Raji (cell line): ENCODE data around the gene ISY1.

ENCODE experiments used
- POLR2A ChIP-seq: IDR thresholded peaks from 2 replicates; pipeline ENCODE4 v1.6.1; 2011; ENCODE audit warnings: low read depth, low read length, control low read depth; ENCODE audit not compliant: insufficient read depth

ISY1 gene

DNA sequence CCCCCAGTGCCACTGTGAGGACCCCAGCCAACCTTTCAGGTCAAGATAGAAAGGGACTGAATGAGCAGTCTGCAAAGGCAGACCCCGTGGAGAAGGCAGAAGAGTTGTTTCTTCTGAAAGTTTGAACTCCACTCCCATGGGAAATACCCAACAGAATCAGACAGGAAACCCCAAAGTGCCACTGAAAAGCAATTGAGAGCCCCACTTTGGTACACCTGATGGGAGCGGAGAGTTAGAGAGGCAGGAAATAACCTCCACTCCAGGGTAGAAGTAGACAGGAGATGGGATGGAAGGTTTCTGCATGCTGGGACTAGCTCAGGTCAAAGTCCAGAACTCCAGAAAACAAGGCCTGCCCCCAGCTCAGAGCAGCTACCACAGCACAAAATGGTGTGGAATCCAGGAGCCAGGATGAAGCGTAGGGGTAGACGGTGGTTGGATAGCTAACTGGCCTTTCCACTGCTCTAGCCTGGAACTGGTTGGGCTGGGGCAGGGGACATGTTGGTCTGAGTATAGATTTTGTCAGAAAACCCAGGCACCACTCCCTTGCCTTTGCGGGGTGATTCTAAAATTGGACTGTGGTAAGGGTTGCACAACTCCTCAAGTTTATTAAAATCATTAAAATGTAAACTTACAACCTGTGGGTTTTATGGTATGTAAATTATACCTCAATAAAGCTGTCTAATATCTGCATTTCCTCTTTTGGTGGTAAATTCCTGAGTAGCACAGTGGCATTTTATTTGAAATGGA lies 37.4 kb downstream of the ISY1 start:
- no peak for TF ChIP-seq POLR2A

DNA sequence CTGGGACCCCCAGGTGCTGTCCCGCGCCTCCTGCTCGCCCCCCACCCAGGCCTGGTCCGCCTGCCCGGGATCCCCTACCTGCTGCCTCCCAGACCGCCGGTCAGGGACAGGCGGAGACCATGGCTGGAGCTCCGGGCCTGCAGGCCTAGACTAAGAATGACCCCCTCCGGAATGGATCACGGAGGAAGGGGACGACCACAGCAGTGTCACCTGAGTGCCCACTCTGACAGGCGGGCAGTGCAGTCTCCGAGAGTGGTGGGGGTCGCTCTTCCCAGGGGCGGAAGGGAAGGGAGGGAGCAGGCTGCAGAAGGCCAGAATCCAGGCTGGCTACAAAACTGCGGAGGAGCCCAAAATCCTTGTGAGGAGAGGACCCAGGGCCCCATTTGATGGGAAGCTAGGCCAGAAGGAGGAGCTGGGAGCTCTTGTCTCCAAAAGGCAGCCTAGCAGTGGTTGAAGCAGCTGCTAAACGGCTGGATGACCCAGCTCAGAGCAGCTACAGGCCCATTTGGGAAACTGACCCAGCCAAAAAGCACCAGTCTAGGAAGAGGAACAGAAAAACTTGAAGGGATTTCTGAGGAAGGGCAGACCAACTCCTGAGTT lies 38.4 kb downstream of the ISY1 start:
- no peak for TF ChIP-seq POLR2A

DNA sequence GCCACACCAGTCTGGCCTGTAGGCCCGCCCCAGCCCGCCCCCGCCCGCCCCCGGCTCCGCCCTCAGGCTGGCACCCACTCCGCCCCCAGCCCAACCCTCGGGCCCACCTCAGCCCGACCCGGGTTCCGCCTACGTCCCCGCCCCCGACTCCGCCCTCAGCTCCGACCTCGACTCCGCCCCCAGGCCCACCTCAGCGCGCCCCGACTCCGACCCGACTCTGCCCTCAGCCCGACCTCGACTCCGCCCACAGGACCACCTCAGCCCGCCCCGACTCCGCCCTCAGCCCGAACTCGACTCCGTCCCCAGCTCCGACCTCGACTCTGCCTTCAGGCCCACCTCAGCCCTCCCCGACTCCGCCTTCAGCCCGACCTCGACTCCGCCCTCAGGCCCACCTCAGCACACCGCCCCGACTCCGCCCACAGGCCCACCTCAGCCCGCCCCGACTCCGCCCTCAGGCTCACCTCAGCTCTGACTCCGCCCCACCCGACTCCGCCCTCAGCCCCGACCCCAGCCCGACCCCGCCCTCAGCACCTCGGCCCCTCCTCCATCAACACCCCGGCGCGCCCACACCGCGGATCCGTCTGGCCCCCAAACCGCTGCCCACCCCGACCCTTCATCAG lies 39.0 kb downstream of the ISY1 start, which contains the start of gene RAB43:
RAB43 (minus strand) TSS at position 13 of the 620 bp plus-strand sequence. CDS start 315 bp downstream, outside the sequence.
- no peak for TF ChIP-seq POLR2A

- TF ChIP-seq POLR2A: no peak
Measured at GRCh38 chr3:129121016-129121791, 39.7 kb downstream of the ISY1 start.

DNA sequence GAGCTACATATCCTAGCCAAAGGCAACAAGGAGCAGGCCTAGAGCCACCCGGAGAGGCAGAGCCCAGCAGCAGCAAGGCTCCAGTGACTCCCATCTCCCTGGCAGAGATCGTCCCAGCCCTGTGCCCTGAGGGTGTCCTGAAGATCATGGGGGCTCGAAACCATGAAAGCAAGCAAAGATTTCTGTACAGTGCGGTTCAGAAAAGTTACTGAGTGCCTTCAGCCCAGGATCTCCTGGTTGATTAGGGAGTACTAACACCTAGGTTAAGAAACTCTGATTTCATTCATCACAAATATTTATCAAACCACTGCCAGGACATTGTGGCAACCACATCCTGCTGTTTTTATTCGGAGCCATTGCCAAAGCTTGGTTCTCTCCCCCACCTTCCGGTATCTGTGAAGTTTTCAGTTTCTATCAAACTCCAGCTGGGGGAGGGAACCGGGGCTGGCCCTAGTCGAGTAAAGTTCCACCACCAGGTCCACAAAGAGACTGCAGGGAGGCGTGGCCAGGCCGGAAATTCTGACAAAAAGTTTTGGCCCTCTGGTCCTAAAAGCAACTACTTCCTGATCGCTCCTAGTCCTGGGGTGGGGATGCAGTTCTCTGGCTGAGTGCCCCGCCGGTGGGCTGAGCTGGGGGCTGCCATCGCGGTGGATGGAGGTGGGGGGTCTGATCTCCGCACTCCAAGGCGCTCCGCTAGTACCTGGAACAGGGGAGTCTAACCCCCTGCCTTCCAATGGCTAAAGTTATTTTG lies 40.4 kb downstream of the ISY1 start:
- TF ChIP-seq POLR2A: no peak

- no peak for TF ChIP-seq POLR2A
Measured at GRCh38 chr3:129119365-129120100, 41.3 kb downstream of the ISY1 start.

- no peak for TF ChIP-seq POLR2A
Measured at GRCh38 chr3:129118745-129119144, 42.1 kb downstream of the ISY1 start.

- no peak for TF ChIP-seq POLR2A
Measured at GRCh38 chr3:129117134-129117533, 43.7 kb downstream of the ISY1 start.

- no peak for TF ChIP-seq POLR2A
Measured at GRCh38 chr3:129116482-129116946, 44.3 kb downstream of the ISY1 start.

- no peak for TF ChIP-seq POLR2A
Measured at GRCh38 chr3:129114455-129114854, 46.4 kb downstream of the ISY1 start.

GRCh38 chr3:129112308-129113052 lies 48.4 kb downstream of the ISY1 start:
- TF ChIP-seq POLR2A: no peak

GRCh38 chr3:129107793-129108192 lies 53.1 kb downstream of the ISY1 start:
- TF ChIP-seq POLR2A: no peak

DNA sequence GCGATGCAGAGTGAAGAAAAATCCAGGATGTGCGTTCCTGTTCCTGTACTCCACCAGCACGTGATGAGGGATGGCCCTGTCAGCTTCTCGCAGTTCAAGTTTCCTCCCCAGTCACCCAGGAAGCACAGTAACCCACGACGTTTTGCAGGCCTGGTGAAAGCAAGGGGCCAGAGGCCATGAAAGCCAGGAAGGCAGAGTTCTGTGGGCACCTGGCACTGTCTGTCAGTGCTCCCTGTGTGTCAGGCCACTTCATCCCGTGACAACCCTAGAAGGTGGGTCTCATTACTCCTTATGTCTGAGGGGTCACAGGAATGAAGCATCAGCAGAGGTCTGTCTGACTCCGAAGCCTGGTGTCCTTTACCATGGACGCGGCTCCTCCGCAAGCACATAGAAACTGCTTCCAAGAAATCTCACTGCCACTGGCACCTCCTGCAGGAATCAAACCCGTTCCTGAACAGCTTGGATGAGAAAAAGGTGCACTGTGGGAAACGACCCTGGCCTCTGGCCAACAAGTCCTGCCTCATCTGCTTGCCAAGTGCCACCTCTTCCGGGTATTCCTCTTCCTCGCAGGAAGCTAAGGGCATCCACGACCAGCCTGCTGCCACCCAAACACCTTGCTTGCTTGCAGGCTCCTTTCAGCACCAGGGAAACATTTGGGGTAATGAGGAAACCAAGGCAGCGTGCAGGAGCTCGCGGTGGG lies 53.8 kb downstream of the ISY1 start:
- TF ChIP-seq POLR2A: no peak

DNA sequence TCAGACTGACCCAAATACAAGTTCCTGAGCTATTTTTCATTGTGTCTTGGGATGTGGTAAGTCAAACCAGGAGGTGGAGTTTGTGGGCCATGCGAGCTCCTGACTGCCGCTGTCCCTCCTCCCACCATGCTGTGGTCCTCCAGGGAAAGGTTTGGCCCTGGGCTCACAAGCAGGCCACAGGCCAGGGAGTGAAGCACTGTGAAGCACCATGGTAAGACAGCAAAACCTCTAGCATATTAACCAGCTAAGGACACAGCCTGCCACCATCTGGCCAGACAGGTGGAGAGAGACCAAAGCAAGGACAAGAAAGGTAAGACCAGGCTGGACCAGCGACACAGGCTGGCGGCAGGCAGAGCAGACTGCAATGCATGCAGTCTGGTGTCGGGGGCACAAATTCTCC lies 54.5 kb downstream of the ISY1 start:
- TF ChIP-seq POLR2A: no peak
